ENCODE measurements around the gene PLA2G6. TPM values are rescaled to one million over a fixed set of nuclear protein-coding genes. Genes with fewer than 3 reads are reported as not detected.

Gene PLA2G6
- total and polyA plus RNA-seq, 2 of the 4 experiments (the other 2 are of a cell fraction): 6.1 to 10.3 TPM

DNA sequence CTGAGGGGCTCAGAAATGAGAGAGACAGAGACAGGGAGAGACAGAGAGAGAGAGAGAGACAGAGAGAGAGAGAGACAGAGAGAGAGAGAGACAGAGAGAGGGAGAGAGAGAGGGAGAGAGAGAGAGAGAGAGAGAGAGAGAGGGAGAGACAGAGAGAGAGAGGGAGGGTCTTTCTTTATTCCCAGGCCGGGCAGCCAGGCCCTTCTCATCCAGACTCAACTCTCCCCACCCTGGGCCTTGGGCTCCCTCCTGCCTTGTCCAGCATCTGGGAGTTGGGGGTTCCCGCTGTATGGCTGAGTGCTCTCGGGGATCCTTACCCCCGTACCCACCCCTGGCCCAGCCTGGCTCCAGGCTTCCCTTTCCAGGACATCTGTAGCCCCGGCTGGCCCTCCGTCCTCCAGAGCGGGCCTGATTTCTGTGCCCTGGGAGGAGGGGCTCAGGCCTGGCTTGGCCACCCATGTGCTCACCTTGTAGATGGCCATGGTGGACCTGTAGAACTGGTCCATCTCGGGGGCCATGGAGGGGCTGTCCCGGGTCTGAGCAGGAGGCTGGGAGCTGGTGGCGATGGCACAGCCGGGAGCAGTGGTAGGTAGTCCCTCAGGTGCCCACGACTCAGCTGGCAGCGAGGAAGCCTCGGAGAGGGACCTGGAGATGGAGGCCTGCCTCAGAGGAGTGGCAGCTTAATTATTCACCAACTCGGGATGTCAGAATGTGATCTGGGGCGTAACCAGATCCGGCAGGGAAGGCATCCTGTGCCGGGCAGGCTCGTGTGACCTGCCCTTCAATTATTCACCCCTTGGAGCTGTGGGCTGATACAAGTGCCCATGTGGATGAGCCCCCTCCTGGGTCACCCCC lies 71.4 kb downstream of the PLA2G6 start, which contains the start of gene BAIAP2L2:
TSS of gene BAIAP2L2 (minus strand) at position 677 of the 855 bp plus-strand sequence. CDS start at position 518, 159 bp downstream.
- in situ Hi-C loops (cut with MboI; ENCODE audit: low sequenced_read_pairs): no loop called here
- DNase-seq: no peak
- H4K8ac ChIP-seq (ENCODE audit: low read depth in 2 of 2, low read length in 2 of 2): no peak within 1 kb of the TSS
- H3K4me1 ChIP-seq (ENCODE audit: control insufficient read depth, insufficient read depth, low read length): no peaks in the 10 kb centered on the region; the same call in 1 of the 2 replicates
- H3K18ac ChIP-seq (ENCODE audit: low read depth, low read length): no peak within 1 kb of the TSS
- H3K4me3 ChIP-seq (ENCODE audit: insufficient read depth, low read depth, low read length): no peak within 1 kb of the TSS
- 91% methylated on average over 6 of the region's 19 CpGs; no CpG with 5 or more reads in 1 of the 2 experiments for WGBS, 2 experiments (ENCODE audit: extremely low coverage in 2 of 2, insufficient read length in 1 of 2)
- no peak within 1 kb of the TSS for H3K9ac ChIP-seq (ENCODE audit: low read depth, low read length)
- no peaks in the 10 kb centered on the region for H4K20me1 ChIP-seq (ENCODE audit: insufficient read depth, low read length)
- H2BK120ac ChIP-seq (ENCODE audit: low read depth, low read length): no peak within 1 kb of the TSS
- no peak within 1 kb of the TSS for H3K23ac ChIP-seq (ENCODE audit: low read depth, low read length)
- no peak within 1 kb of the TSS for H3K4me2 ChIP-seq (ENCODE audit: low read depth, low read length)
- H3K4ac ChIP-seq (ENCODE audit: low read depth, low read length): no peak within 1 kb of the TSS
- H3K79me1 ChIP-seq (ENCODE audit: low read depth in 1 of 2, low read length in 2 of 2): no peaks in the 10 kb centered on the region
- no peaks in the 10 kb centered on the region for H3K9me3 ChIP-seq (ENCODE audit: control insufficient read depth, insufficient read depth, low read length)
- no TSS peak for BruUV-seq (replicated peaks)
- intact Hi-C loops (cut with micrococcal nuclease): no loop called here
- H2AK9ac ChIP-seq (replicated peaks; ENCODE audit: low read depth, low read length, poor library complexity): no peak within 1 kb of the TSS
- no peak within 1 kb of the TSS for H2BK5ac ChIP-seq (ENCODE audit: low read depth, low read length, poor library complexity, severe bottlenecking)
- H4K5ac ChIP-seq (ENCODE audit: low read depth, low read length): no peak within 1 kb of the TSS
- H3K27ac ChIP-seq (ENCODE audit: insufficient read depth, low read length): no peak within 1 kb of the TSS
- ATAC-seq (ENCODE audit: low read depth): no peak
- POLR2A ChIA-PET (ENCODE audit: unreplicated experiment): no interaction called here
- no peak for TF ChIP-seq MXI1 (IDR thresholded peaks at IDR 0.05; ENCODE audit: borderline replicate concordance, low read depth, low read length)
- no peak for TF ChIP-seq CEBPB (IDR thresholded peaks at IDR 0.05; ENCODE audit: low read depth, low read length)
- TF ChIP-seq CTCF (conservative IDR thresholded peaks at IDR 0.05; ENCODE audit: low read depth, low read length): no peak
- no peak for TF ChIP-seq BHLHE40 (IDR thresholded peaks at IDR 0.05; ENCODE audit: low read depth, low read length)
- no peak for TF ChIP-seq SMC3 (IDR thresholded peaks at IDR 0.05; ENCODE audit: low read depth, low read length)
- TF ChIP-seq NFE2L2 (IDR thresholded peaks at IDR 0.05; ENCODE audit: low read depth, low read length): no peak
- TF ChIP-seq RCOR1 (IDR thresholded peaks at IDR 0.05; ENCODE audit: insufficient replicate concordance, low read length): no peak
- TF ChIP-seq USF2 (IDR thresholded peaks at IDR 0.05; ENCODE audit: low read depth, low read length): no peak
- TF ChIP-seq RFX5 (IDR thresholded peaks at IDR 0.05; ENCODE audit: low read depth, low read length): no peak
- TF ChIP-seq, protein P1, sequence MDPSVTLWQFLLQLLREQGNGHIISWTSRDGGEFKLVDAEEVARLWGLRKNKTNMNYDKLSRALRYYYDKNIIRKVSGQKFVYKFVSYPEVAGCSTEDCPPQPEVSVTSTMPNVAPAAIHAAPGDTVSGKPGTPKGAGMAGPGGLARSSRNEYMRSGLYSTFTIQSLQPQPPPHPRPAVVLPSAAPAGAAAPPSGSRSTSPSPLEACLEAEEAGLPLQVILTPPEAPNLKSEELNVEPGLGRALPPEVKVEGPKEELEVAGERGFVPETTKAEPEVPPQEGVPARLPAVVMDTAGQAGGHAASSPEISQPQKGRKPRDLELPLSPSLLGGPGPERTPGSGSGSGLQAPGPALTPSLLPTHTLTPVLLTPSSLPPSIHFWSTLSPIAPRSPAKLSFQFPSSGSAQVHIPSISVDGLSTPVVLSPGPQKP (IDR thresholded peaks at IDR 0.05; ENCODE audit: borderline replicate concordance, low read depth, low read length): no peak
- TF ChIP-seq RAD21 (IDR thresholded peaks at IDR 0.05; ENCODE audit: low read length): no peak
- no peak for TF ChIP-seq CHD1 (IDR thresholded peaks at IDR 0.05; ENCODE audit: low read depth, low read length)
- dilution Hi-C loops (cut with HindIII; ENCODE audit: low sequenced_read_pairs, unreplicated experiment): no loop called here
- no peak within 1 kb of the TSS for H2AK5ac ChIP-seq (ENCODE audit: low read depth, low read length)
- peaks cover 2% of the 10 kb centered on the region; the same call in 1 of the 2 replicates for H3K27me3 ChIP-seq (ENCODE audit: control insufficient read depth, insufficient read depth, low read length)
- no peak within 1 kb of the TSS for H2BK15ac ChIP-seq (ENCODE audit: low read depth, low read length)
- H3K14ac ChIP-seq (replicated peaks; ENCODE audit: low read depth, low read length): no peak within 1 kb of the TSS
- H2BK20ac ChIP-seq (ENCODE audit: low read depth, low read length): no peak within 1 kb of the TSS
- H3K56ac ChIP-seq (ENCODE audit: extremely low read depth, insufficient read depth, low read length): no peak within 1 kb of the TSS
- no peak within 1 kb of the TSS for H2AFZ ChIP-seq (replicated peaks; ENCODE audit: low read length, poor library complexity)
- H3K9me1 ChIP-seq (ENCODE audit: insufficient read depth, low read length): no peaks in the 10 kb centered on the region
- CTCF ChIA-PET: no interaction called here
- no peaks in the 10 kb centered on the region for H3K36me3 ChIP-seq (ENCODE audit: control insufficient read depth, insufficient read depth, low read length)
- H4K91ac ChIP-seq (ENCODE audit: insufficient read depth, low read depth, low read length): no peak within 1 kb of the TSS

Data from IMR-90 (cell line).